Caco-2 (cell line): ENCODE data around the gene PRDM15. TPM values are rescaled to one million over a fixed set of nuclear protein-coding genes. Genes with fewer than 3 reads are reported as not detected.
A peak's percentile ranks its signal among the peaks of the same experiment; 100 is the strongest.

ENCODE experiments used
- BruUV-seq: library from RNA; stranded (reverse); fragments of 400-500 nt; replicated peaks from 2 replicates; lab custom pipeline; 2021; lab: Mats Ljungman, UMichigan
- CTCF ChIA-PET: fragments of 300-600 bp; sonication (Branson Sonifier 250); formaldehyde crosslinking; loops from one replicate; lab custom pipeline; 2022; ENCODE audit warnings: antibody characterized with exemption; lab: Charles Lee
- POLR2A ChIA-PET: fragments of 300-600 bp; sonication (Branson Sonifier 250); formaldehyde crosslinking; loops from one replicate; lab custom pipeline; 2022; ENCODE audit warnings: antibody characterized with exemption; lab: Charles Lee
- DNase-seq, 2 experiments: peaks; one replicate each; pipeline versions ENCODE4 v3.0.0 to v3.0.0-alpha.2; 2020 to 2022
- H3K27me3 ChIP-seq: replicated peaks from 2 replicates; pipeline ENCODE4 v1.6.0; 2011; ENCODE audit warnings: low read length; ENCODE audit not compliant: control insufficient read depth, insufficient read depth
- H3K36me3 ChIP-seq: 2 replicates; pipeline ENCODE4 v1.5.1; 2011; ENCODE audit warnings: low read length; ENCODE audit not compliant: control insufficient read depth, insufficient read depth
- H3K4me1 ChIP-seq: fragments of 250-450 bp; sonication (Bioruptor Pico); 2 replicates; pipeline ENCODE4 v1.5.1; 2020; ENCODE audit warnings: mild to moderate bottlenecking
- H3K4me3 ChIP-seq: 2 replicates; pipeline ENCODE4 v1.5.1; 2011; ENCODE audit warnings: low read depth, mild to moderate bottlenecking, control low read depth, low read length
- H3K9me3 ChIP-seq: fragments of 250-450 bp; sonication (Bioruptor Pico); 2 replicates; pipeline ENCODE4 v1.5.1; 2020; ENCODE audit warnings: mild to moderate bottlenecking, moderate library complexity
- H3K27ac Mint-ChIP-seq: one replicate; pipeline ENCODE4 v1.8.0; 2022; ENCODE audit warnings: mixed read lengths; ENCODE audit not compliant: unreplicated experiment
- H3K27me3 Mint-ChIP-seq: one replicate; pipeline ENCODE4 v1.8.0; 2022; ENCODE audit warnings: mixed read lengths; ENCODE audit not compliant: insufficient read depth, unreplicated experiment
- H3K36me3 Mint-ChIP-seq: one replicate; pipeline ENCODE4 v1.8.0; 2022; ENCODE audit warnings: mild to moderate bottlenecking, mixed read lengths; ENCODE audit not compliant: insufficient read depth, unreplicated experiment
- H3K4me1 Mint-ChIP-seq: one replicate; pipeline ENCODE4 v1.8.0; 2022; ENCODE audit warnings: low read depth, mixed read lengths; ENCODE audit not compliant: unreplicated experiment
- H3K4me3 Mint-ChIP-seq: one replicate; pipeline ENCODE4 v1.8.0; 2022; ENCODE audit warnings: mild to moderate bottlenecking, moderate library complexity, mixed read lengths; ENCODE audit not compliant: unreplicated experiment
- H3K9me3 Mint-ChIP-seq: one replicate; pipeline ENCODE4 v1.8.0; 2022; ENCODE audit warnings: mixed read lengths; ENCODE audit not compliant: unreplicated experiment
- CTCF ChIP-seq, 2 experiments: fragments of 200-600 bp in 1 of 2; IDR thresholded peaks; 1 replicate in 1 of 2; 2 replicates in 1 of 2; pipeline versions ENCODE4 v1.5.1 to v1.8.0; 2011 to 2022; ENCODE audit warnings: antibody characterized with exemption in 1 of 2, control low read depth in 1 of 2, inconsistent platforms in 1 of 2, low read depth in 1 of 2, low read length in 1 of 2, mild to moderate bottlenecking in 1 of 2, moderate library complexity in 1 of 2; ENCODE audit not compliant: insufficient read depth in 1 of 2, severe bottlenecking in 1 of 2, unreplicated experiment in 1 of 2
- intact Hi-C: fragments of 100-400 bp; cut with micrococcal nuclease; formaldehyde crosslinking; loops from one replicate; pipeline ENCODE4 v1.10.0; 2022; ENCODE audit not compliant: unreplicated experiment
- total RNA-seq: library from RNA; stranded (reverse); gene quantifications from 2 replicates; pipeline ENCODE4 v1.2.3, GENCODE V29; 2022

Gene PRDM15
- total RNA-seq, 1 experiment from 2014 or later: 5.6 TPM

GRCh38 chr21:41835711-41836154 lies 43.4 kb downstream of the PRDM15 start:
- POLR2A ChIA-PET: no interaction called here
- no peaks in the 10 kb centered on the region for H3K4me1 ChIP-seq
- no peak overlapping the region for H3K4me3 ChIP-seq
- CTCF ChIA-PET: no interaction called here
- no TSS peak for BruUV-seq
- DNase-seq: no peak
- H3K27ac Mint-ChIP-seq: peak overlapping the region; percentile 31
- H3K36me3 ChIP-seq: no peaks in the 10 kb centered on the region; the same call in 1 of the 2 replicates
- no peaks in the 10 kb centered on the region for H3K27me3 ChIP-seq
- H3K36me3 Mint-ChIP-seq: peaks cover 18% of the 10 kb centered on the region
- no peak overlapping the region for H3K4me3 Mint-ChIP-seq
- TF ChIP-seq CTCF (IDR thresholded peaks at IDR 0.05; ENCODE audit: insufficient read depth in 1 of 2, low read depth in 1 of 2, low read length in 1 of 2, severe bottlenecking in 1 of 2, unreplicated experiment in 1 of 2): no peak
- H3K9me3 ChIP-seq: peaks cover 3% of the 10 kb centered on the region
- peaks cover 6% of the 10 kb centered on the region for H3K4me1 Mint-ChIP-seq
- no peaks in the 10 kb centered on the region for H3K27me3 Mint-ChIP-seq
- intact Hi-C loops: no loop called here
- peaks cover 8% of the 10 kb centered on the region for H3K9me3 Mint-ChIP-seq

- DNase-seq: no peak
- Mint-ChIP-seq H3K27ac (peak overlapping the region; percentile 31), H3K4me1 (peaks cover 6% of the 10 kb centered on the region), H3K36me3 (peaks cover 13% of the 10 kb centered on the region), H3K9me3 (peaks cover 2% of the 10 kb centered on the region), H3K27me3 (no peaks in the 10 kb centered on the region), H3K4me3 (no peak overlapping the region)
- Histone ChIP-seq H3K4me1 (no peaks in the 10 kb centered on the region), H3K9me3 (no peaks in the 10 kb centered on the region), H3K36me3 (no peaks in the 10 kb centered on the region; the same call in 1 of the 2 replicates), H3K27me3 (no peaks in the 10 kb centered on the region), H3K4me3 (no peak overlapping the region)
- no peak for TF ChIP-seq CTCF (IDR thresholded peaks at IDR 0.05; ENCODE audit: insufficient read depth in 1 of 2, low read depth in 1 of 2, low read length in 1 of 2, severe bottlenecking in 1 of 2, unreplicated experiment in 1 of 2)
- CTCF ChIA-PET: no interaction called here
- BruUV-seq: no TSS peak
- POLR2A ChIA-PET: no interaction called here
- intact Hi-C loops: no loop called here
Observed at GRCh38 chr21:41834926-41835663, 44.0 kb downstream of the PRDM15 start.

GRCh38 chr21:41834252-41834925 lies 44.8 kb downstream of the PRDM15 start:
- Histone ChIP-seq H3K9me3 (no peaks in the 10 kb centered on the region), H3K36me3 (no peaks in the 10 kb centered on the region), H3K4me1 (no peaks in the 10 kb centered on the region), H3K27me3 (no peaks in the 10 kb centered on the region), H3K4me3 (no peak overlapping the region)
- Mint-ChIP-seq H3K4me1 (peaks cover 6% of the 10 kb centered on the region), H3K9me3 (no peaks in the 10 kb centered on the region), H3K27ac (no peak overlapping the region), H3K27me3 (no peaks in the 10 kb centered on the region), H3K36me3 (peaks cover 13% of the 10 kb centered on the region), H3K4me3 (no peak overlapping the region)
- ChIA-PET POLR2A (no interaction called here), CTCF (no interaction called here)
- TF ChIP-seq CTCF (IDR thresholded peaks at IDR 0.05; ENCODE audit: insufficient read depth in 1 of 2, low read depth in 1 of 2, low read length in 1 of 2, severe bottlenecking in 1 of 2, unreplicated experiment in 1 of 2): no peak
- BruUV-seq: no TSS peak
- DNase-seq: no peak
- intact Hi-C loops: no loop called here
